Adrenal gland (tissue), 5 donors: Measurements from ENCODE around the gene KRTAP10-9.

Experiments used
- CTCF ChIP-seq, 6 experiments: fragments of 450-650 bp in 4 of 6; fragments of 200-600 bp in 2 of 6; sonication (generic) in 1 of 6; IDR thresholded peaks; 1 replicate in 5 of 6; 2 replicates in 1 of 6; pipeline versions ENCODE4 v1.5.1 to v1.8.0; 2016 to 2021; ENCODE audit warnings: antibody characterized with exemption in 6 of 6, mild to moderate bottlenecking in 2 of 6, moderate library complexity in 1 of 6
- POLR2A ChIP-seq, 2 donors: fragments of 450-650 bp; IDR thresholded peaks; one replicate each; pipeline ENCODE4 v1.6.1; 2017; ENCODE audit warnings: antibody characterized with exemption in 2 of 2, mild to moderate bottlenecking in 2 of 2, moderate library complexity in 1 of 2
- donor health status: DM: no; HTN: no; CAD: no.

DNA sequence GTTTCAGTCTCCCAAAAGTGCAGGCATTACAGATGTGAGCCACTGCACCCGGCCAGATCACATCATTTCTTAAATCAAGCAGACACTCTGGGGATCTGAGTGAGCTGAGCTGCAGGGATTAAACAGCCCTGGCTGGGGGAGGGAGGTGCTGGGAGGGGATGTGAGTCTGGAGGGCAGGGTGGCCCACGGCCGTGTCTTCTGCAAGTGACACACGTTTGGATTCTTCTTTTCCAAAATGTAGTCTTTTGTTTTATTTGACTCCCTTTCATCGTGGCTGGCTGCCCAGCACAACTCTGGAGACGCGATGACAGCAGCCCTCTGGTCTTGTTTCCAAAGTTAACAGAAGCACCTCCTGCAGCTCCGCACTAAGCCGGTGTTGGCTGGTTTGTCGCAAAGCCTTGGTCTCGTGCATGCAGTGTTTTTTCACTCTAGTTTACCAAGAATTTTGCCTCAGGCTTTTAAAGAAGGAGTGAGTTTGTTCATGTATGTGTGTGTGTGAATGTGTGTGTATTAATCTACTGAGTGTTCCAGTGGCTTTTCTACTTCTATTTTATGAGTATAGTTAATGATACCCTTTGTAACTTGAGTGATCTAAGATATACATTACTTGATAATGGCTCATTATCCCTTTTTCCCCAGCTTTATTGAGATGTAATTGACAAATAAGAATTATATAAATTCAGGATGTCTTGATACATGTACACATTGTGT, 43.6 kb upstream of the KRTAP10-9 start:
- TF ChIP-seq CTCF (IDR thresholded peaks at IDR 0.05), result no peak
- no peak for TF ChIP-seq POLR2A (IDR thresholded peaks at IDR 0.05)
